ENCODE measurements around the gene ARHGAP32.
"Not testable (repeated sequence)": the region's sequence is repeated elsewhere in the genome, so short reads cannot be mapped to it uniquely, and the experiment has no call there.

The ARHGAP32 gene

GRCh38 chr11:128924104-128924503, 268.0 kb downstream of the ARHGAP32 start:
- no peak for DNase-seq (ENCODE audit: extremely low read depth, low read depth)
- TF ChIP-seq, protein P1, sequence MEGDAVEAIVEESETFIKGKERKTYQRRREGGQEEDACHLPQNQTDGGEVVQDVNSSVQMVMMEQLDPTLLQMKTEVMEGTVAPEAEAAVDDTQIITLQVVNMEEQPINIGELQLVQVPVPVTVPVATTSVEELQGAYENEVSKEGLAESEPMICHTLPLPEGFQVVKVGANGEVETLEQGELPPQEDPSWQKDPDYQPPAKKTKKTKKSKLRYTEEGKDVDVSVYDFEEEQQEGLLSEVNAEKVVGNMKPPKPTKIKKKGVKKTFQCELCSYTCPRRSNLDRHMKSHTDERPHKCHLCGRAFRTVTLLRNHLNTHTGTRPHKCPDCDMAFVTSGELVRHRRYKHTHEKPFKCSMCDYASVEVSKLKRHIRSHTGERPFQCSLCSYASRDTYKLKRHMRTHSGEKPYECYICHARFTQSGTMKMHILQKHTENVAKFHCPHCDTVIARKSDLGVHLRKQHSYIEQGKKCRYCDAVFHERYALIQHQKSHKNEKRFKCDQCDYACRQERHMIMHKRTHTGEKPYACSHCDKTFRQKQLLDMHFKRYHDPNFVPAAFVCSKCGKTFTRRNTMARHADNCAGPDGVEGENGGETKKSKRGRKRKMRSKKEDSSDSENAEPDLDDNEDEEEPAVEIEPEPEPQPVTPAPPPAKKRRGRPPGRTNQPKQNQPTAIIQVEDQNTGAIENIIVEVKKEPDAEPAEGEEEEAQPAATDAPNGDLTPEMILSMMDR (IDR thresholded peaks at IDR 0.05; ENCODE audit: low read depth, low read length, missing control alignments), result no peak
- no peak overlapping the region for H3K4me3 ChIP-seq (replicated peaks; ENCODE audit: low read depth, low read length)

- TF ChIP-seq, protein P1 (IDR thresholded peaks at IDR 0.05; ENCODE audit: low read depth, low read length, missing control alignments), result no peak
- no peak overlapping the region for H3K4me3 ChIP-seq (replicated peaks; ENCODE audit: low read depth, low read length)
- no peak for DNase-seq (ENCODE audit: extremely low read depth, low read depth)
Measured at GRCh38 chr11:128921793-128922192, 270.3 kb downstream of the ARHGAP32 start.

DNA sequence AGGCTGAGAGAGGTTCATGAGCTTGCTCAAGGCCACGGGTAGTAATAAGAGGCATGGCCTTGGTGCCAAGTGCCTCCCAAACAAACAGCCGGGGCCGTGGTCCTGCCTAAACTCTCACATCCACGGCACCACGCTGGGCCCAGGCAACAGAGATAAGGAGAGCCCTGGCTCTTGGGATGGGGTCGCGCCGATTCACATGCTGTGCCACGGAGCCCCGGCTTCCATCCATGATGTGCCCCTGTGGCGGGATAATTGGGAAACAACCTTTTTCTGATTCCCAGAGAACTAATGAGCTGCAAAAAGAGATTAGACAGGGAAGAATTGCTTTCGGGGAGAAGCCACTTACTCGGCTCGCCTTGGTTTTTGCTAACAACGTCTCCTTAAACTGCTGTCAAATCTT, 271.5 kb downstream of the ARHGAP32 start:
- TF ChIP-seq, protein P1 (IDR thresholded peaks at IDR 0.05; ENCODE audit: low read depth, low read length, missing control alignments), result no peak
- DNase-seq (ENCODE audit: extremely low read depth, low read depth), result no peak
- H3K4me3 ChIP-seq (replicated peaks; ENCODE audit: low read depth, low read length), result no peak overlapping the region

- not testable (repeated sequence) for DNase-seq (ENCODE audit: extremely low read depth, low read depth); H3K4me3 ChIP-seq (replicated peaks; ENCODE audit: low read depth, low read length)
Measured at GRCh38 chr11:128919635-128920034, 272.5 kb downstream of the ARHGAP32 start.

DNA sequence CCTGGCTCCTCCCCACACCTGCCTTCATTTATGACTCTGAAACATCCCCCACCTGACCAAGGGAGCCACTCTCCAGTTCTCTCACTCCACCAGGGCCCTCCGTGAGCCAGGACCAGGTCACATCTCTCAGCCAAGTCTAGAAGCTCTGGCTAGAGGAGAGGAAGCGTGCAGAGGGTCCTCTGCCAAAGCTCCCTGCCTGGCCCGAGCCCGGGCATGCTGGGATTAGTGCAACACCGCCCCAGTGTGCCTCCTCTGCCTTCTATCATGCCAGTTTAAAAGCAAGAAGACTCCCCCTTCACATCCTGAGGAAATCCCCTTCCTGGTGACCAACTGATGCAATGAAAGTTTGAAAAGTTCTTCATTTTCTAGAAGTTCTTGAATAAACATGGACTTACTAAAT, 272.9 kb downstream of the ARHGAP32 start:
- H3K4me3 ChIP-seq (replicated peaks; ENCODE audit: low read depth, low read length), result no peak overlapping the region
- TF ChIP-seq, protein P1 (IDR thresholded peaks at IDR 0.05; ENCODE audit: low read depth, low read length, missing control alignments), result no peak
- no peak for DNase-seq (ENCODE audit: extremely low read depth, low read depth)

GRCh38 chr11:128917144-128917724, 274.9 kb downstream of the ARHGAP32 start:
- DNase-seq (ENCODE audit: extremely low read depth, low read depth), result no peak
- H3K4me3 ChIP-seq (replicated peaks; ENCODE audit: low read depth, low read length), result no peak overlapping the region

DNA sequence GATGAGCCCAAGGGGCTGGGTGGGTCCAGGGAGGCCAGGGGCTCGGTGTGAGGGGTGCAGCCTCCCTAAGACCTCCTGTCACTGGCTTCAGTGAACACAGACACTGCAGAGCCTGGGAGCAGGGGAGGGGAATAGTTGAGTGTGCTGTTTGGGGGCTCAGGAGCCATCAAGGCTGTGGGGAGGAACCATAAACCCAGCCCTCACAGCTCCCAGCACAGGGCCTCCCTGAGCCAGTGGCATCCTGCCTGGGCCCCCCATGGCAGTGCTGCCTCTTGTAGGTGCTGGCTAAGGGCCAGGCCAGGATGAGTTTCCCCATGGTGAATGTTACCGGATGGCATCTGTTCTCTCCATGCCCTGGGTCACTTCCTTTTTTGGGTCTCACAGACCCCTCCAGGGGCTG, 275.4 kb downstream of the ARHGAP32 start:
- H3K4me3 ChIP-seq (replicated peaks; ENCODE audit: low read depth, low read length), result no peak overlapping the region
- TF ChIP-seq, protein P1 (IDR thresholded peaks at IDR 0.05; ENCODE audit: low read depth, low read length, missing control alignments), result no peak
- no peak for DNase-seq (ENCODE audit: extremely low read depth, low read depth)

More at GRCh38 chr11:128917144-128917724, 274.9 kb downstream of the ARHGAP32 start:
- TF ChIP-seq, protein P1 (IDR thresholded peaks at IDR 0.05; ENCODE audit: low read depth, low read length, missing control alignments), result no peak
